Jurkat, Clone E6-1 (cell line): ENCODE data around the gene ATF6.
A peak's percentile ranks its signal among the peaks of the same experiment; 100 is the strongest.

Experiments
- DNase-seq: peaks from one replicate; pipeline ENCODE4 v3.0.0-alpha.2; 2011; ENCODE audit warnings: low read depth, low spot score
- H3K4me3 ChIP-seq: 2 replicates; pipeline ENCODE4 v1.5.1; 2011; ENCODE audit warnings: mild to moderate bottlenecking, low read length, control low read depth, moderate library complexity

The ATF6 gene

DNA sequence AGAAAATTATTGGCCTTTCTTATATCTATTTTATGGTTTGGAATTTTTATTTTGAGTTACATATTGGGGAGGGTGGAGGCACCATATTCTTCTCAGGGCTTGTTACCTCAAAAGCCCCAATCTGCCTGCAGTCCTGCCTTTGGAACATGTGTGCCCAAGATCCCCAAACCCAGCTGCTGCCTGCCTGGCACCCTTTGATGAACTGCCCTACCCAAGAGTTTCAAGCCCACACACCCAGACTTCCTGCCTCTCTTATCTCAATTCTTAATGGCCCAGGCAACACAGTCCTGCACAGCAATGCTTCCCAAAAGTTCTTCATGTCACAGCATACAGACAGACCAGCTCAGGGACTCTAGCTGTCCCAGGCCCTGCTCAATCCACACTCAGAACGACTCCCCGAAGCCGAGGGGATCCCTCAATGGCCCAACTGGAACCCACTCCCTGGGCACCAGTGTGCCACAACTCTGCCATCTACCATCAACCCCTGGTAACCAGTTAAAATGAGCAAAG is 238.4 kb downstream of the ATF6 start:
- DNase-seq: peak; percentile 77
- no peak overlapping the region for H3K4me3 ChIP-seq

DNA sequence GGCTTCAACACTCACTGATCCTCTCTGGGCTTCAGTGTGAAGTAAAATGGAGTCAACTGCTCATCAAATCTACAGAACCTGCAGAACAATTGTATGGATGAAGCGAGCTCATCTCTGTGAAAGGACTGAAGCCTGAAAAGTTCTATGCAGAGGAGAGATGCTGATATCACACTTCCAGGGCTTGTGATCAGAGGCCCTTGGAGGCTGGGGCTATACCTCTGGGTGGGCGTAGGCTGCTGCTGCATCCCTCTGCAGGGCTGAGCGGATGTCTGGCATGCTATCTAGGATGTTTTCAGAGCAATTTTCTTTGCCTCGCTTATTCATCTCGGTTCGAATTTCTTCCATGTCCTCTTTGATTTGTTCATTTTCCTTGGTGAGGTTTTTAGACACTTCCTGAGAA is 240.0 kb downstream of the ATF6 start:
- DNase-seq: no peak
- no peak overlapping the region for H3K4me3 ChIP-seq

GRCh38 chr1:162007466-162007865 is 241.3 kb downstream of the ATF6 start:
- no peak for DNase-seq

DNA sequence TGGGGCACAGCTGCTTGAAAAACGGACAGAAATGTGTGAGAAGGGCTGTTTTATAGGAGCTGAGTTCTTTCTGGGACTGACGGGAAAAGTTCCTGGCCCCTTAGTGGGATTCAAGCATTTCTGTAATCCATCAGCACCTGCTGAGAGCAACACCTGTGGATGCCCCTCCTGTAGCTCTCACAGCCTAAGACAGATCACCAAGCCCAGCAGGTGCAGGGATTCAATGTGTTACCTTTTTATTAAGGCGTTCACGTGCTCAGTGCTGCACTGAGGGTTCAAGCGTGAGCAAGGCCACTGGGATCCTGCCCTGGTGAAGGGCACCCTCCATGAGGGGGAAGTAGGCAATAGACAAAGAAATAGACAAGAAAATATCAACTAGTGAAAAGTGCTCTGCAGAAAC is 242.7 kb downstream of the ATF6 start:
- H3K4me3 ChIP-seq: no peak overlapping the region
- no peak for DNase-seq

More at GRCh38 chr1:162007466-162007865, 241.3 kb downstream of the ATF6 start:
- H3K4me3 ChIP-seq: no peak overlapping the region

DNA sequence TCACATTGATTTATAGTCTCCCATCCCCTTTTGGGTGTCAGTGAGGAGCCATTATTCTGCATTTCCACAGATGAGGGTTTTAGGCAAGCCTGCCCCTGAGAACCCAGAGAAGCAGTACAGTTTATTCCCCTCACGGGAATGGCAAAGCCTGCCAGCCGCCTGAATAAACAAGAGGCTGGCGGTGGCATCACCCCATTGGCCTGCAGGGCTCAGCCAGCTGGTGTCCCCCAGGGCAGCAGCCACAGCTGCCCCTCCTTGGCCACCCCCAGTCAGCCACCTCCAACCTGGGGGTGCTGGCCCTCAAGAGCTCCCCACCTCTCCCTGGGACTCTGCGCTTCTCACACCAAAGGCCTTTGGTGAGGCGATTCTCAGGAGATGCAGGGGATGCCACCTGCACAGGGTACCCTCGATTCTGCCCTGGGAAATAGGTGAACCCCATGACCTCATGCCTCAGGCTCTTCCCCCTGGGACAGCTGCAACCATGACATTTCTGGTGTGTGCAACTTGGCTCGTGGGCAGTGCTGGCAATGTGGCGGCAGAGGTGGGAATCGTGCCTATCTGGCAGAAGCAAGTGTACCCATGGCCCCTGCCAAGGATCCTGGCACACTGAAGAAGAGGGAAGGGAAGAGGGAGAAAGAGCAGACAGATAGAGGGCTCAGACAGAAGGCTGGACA is 243.5 kb downstream of the ATF6 start:
- no peak for DNase-seq
- no peak overlapping the region for H3K4me3 ChIP-seq

GRCh38 chr1:162010175-162010506 is 244.0 kb downstream of the ATF6 start:
- no peak for DNase-seq
- no peak overlapping the region for H3K4me3 ChIP-seq

DNA sequence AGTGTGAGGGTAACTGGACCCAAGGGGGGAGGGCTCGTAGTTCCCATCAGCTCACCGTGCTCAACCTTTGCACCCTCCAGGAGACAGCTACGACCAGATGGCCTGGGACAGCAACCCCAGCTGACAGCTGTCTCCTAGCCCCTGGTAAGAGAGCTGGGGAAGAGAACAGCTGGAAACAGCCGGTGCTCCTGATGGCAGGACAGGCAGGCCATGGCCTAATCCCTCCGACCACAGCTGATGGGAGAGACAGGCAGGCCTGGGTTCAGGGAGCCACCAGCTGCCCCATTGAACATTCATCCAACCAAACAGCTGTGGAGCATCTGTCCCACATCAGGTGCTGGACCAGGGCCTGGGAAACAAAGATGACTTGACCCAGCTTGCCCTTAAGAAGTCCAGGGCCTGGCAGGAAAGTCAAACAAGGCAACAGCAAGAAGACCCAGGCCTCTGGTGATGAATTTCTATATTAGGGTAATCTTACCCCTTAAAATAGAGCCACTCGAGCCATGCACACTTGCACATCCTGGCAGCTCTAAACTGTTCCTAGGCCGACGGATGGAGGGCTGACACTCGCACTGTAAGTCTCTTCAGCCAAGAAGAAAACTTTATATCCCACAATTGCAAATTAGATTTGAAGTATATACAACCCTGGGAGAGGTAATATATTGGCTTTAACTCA is 245.4 kb downstream of the ATF6 start:
- no peak for DNase-seq

GRCh38 chr1:162013289-162013688 is 247.2 kb downstream of the ATF6 start:
- no peak for DNase-seq
- no peak overlapping the region for H3K4me3 ChIP-seq

More for the DNA sequence above, 245.4 kb downstream of the ATF6 start:
- no peak overlapping the region for H3K4me3 ChIP-seq
